KMS-11 (cell line): ENCODE measurements around the gene TDRD7.

Experiments used
- H2AFZ ChIP-seq: fragments of 200-600 bp; sonication (generic); 2 replicates; pipeline ENCODE4 v1.6.1; 2016; ENCODE audit warnings: antibody characterized with exemption, mixed run types, low read depth
- H3K27ac ChIP-seq: fragments of 200-600 bp; sonication (generic); 2 replicates; pipeline ENCODE4 v1.6.1; 2016; ENCODE audit warnings: mild to moderate bottlenecking, mixed run types
- H3K27me3 ChIP-seq: fragments of 200-600 bp; sonication (generic); 2 replicates; pipeline ENCODE4 v1.6.1; 2017; ENCODE audit warnings: mild to moderate bottlenecking, low read depth, mixed run types, moderate library complexity; ENCODE audit not compliant: insufficient read depth
- H3K36me3 ChIP-seq: fragments of 200-600 bp; sonication (generic); 2 replicates; pipeline ENCODE4 v1.6.1; 2017; ENCODE audit warnings: mild to moderate bottlenecking, mixed run types; ENCODE audit not compliant: insufficient read depth
- H3K4me1 ChIP-seq: fragments of 200-600 bp; sonication (generic); 2 replicates; pipeline ENCODE4 v1.6.1; 2016; ENCODE audit warnings: mild to moderate bottlenecking, low read depth, mixed run types; ENCODE audit not compliant: poor library complexity, severe bottlenecking
- H3K4me2 ChIP-seq: fragments of 200-600 bp; sonication (generic); 2 replicates; pipeline ENCODE4 v1.7.0; 2016; ENCODE audit warnings: mild to moderate bottlenecking, mixed run types
- H3K4me3 ChIP-seq: fragments of 200-600 bp; sonication (generic); IDR thresholded peaks from 2 replicates; pipeline ENCODE4 v1.6.1; 2017; ENCODE audit warnings: low read depth, low read length, mixed read lengths; ENCODE audit not compliant: insufficient read depth
- H3K79me2 ChIP-seq: fragments of 200-600 bp; sonication (generic); 2 replicates; pipeline ENCODE4 v1.6.1; 2016; ENCODE audit warnings: low read depth, mixed run types; ENCODE audit not compliant: insufficient read depth
- H3K9ac ChIP-seq: fragments of 200-600 bp; sonication (generic); 2 replicates; pipeline ENCODE4 v1.6.1; 2016; ENCODE audit warnings: mild to moderate bottlenecking, mixed run types
- H4K20me1 ChIP-seq: fragments of 200-600 bp; sonication (generic); 2 replicates; pipeline ENCODE4 v1.6.1; 2016; ENCODE audit warnings: mild to moderate bottlenecking, mixed run types; ENCODE audit not compliant: insufficient read depth
- TF ChIP-seq, protein P1 (sequence below): fragments of 200-600 bp; sonication (generic); conservative IDR thresholded peaks from 2 replicates; pipeline ENCODE4 v1.6.1; 2017; ENCODE audit warnings: low read depth, mild to moderate bottlenecking, antibody characterized with exemption, low read length, moderate library complexity, mixed read lengths

The TDRD7 gene

GRCh38 chr9:97508852-97509251 is 97.0 kb downstream of the TDRD7 start:
- Histone ChIP-seq H3K36me3 (no peaks in the 10 kb centered on the region), H3K4me2 (no peak overlapping the region), H2AFZ (no peak overlapping the region), H3K79me2 (no peaks in the 10 kb centered on the region), H4K20me1 (no peaks in the 10 kb centered on the region), H3K9ac (no peak overlapping the region), H3K4me1 (peaks cover 28% of the 10 kb centered on the region), H3K4me3 (no peak overlapping the region), H3K27ac (no peak overlapping the region), H3K27me3 (no peaks in the 10 kb centered on the region; the same call in 1 of the 2 replicates)
- TF ChIP-seq, protein P1, sequence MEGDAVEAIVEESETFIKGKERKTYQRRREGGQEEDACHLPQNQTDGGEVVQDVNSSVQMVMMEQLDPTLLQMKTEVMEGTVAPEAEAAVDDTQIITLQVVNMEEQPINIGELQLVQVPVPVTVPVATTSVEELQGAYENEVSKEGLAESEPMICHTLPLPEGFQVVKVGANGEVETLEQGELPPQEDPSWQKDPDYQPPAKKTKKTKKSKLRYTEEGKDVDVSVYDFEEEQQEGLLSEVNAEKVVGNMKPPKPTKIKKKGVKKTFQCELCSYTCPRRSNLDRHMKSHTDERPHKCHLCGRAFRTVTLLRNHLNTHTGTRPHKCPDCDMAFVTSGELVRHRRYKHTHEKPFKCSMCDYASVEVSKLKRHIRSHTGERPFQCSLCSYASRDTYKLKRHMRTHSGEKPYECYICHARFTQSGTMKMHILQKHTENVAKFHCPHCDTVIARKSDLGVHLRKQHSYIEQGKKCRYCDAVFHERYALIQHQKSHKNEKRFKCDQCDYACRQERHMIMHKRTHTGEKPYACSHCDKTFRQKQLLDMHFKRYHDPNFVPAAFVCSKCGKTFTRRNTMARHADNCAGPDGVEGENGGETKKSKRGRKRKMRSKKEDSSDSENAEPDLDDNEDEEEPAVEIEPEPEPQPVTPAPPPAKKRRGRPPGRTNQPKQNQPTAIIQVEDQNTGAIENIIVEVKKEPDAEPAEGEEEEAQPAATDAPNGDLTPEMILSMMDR, result no peak

- H3K27ac ChIP-seq, result peak overlapping the region; percentile 33
- H3K36me3 ChIP-seq, result no peaks in the 10 kb centered on the region
- no peaks in the 10 kb centered on the region for H3K27me3 ChIP-seq
- TF ChIP-seq, protein P1, result no peak
- no peaks in the 10 kb centered on the region for H3K79me2 ChIP-seq
- no peaks in the 10 kb centered on the region for H4K20me1 ChIP-seq
- H3K4me2 ChIP-seq, result peak overlapping the region; percentile 64
- H2AFZ ChIP-seq, result no peak overlapping the region
- no peak overlapping the region for H3K9ac ChIP-seq
- no peak overlapping the region for H3K4me3 ChIP-seq
- H3K4me1 ChIP-seq, result peaks cover 27% of the 10 kb centered on the region
Observed at GRCh38 chr9:97510797-97511654, 99.1 kb downstream of the TDRD7 start.

- TF ChIP-seq, protein P1, result no peak
- H3K4me2 ChIP-seq, result peak overlapping the region; percentile 64
- H3K79me2 ChIP-seq, result no peaks in the 10 kb centered on the region
- H3K27me3 ChIP-seq, result no peaks in the 10 kb centered on the region
- no peaks in the 10 kb centered on the region for H4K20me1 ChIP-seq
- no peak overlapping the region for H3K9ac ChIP-seq
- no peaks in the 10 kb centered on the region for H3K36me3 ChIP-seq
- H3K27ac ChIP-seq, result peak overlapping the region; percentile 33
- no peak overlapping the region for H2AFZ ChIP-seq
- H3K4me3 ChIP-seq, result no peak overlapping the region
- H3K4me1 ChIP-seq, result peaks cover 27% of the 10 kb centered on the region
Observed at GRCh38 chr9:97511655-97512427, 99.9 kb downstream of the TDRD7 start.

DNA sequence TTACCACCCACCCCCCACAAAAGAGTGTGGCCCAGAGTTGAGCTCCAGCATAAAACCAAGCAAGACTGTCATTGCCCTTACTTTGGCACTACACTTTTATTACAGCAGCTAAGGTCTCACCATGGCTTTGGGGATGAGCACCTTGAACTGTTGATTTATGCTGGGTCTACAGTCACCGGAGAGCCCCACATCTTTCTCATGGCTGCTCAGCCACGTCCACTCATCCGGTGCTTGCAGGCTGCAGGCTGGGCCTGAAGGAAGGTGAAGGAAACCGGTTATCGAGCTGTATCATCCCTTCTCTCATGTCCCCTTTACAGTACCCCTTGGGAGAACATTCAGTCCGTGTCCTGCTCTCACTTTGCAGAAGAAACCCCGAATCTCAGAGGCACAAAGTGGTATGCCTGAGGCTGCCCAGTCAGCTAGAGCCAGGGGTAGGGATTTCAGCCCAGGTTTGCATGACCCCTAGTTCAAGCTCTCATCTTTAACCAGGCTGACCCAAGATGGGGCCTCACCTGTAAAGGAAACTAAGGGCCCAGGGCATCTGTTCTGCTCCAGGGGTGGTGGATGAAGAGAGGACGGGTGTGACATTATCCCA is 101.2 kb downstream of the TDRD7 start:
- Histone ChIP-seq H4K20me1 (no peaks in the 10 kb centered on the region), H3K27me3 (no peaks in the 10 kb centered on the region), H2AFZ (no peak overlapping the region), H3K4me2 (no peak overlapping the region), H3K4me1 (peaks cover 27% of the 10 kb centered on the region), H3K9ac (no peak overlapping the region), H3K36me3 (no peaks in the 10 kb centered on the region), H3K79me2 (no peaks in the 10 kb centered on the region), H3K27ac (no peak overlapping the region), H3K4me3 (no peak overlapping the region)
- TF ChIP-seq, protein P1, result no peak
